Prostate gland (tissue), 2 donors: ENCODE data around the gene ZNF598. TPM values are rescaled to one million over a fixed set of nuclear protein-coding genes. Genes with fewer than 3 reads are reported as not detected.
A peak's percentile ranks its signal among the peaks of the same experiment; 100 is the strongest.

Source experiments
- DNase-seq: peaks from one replicate; pipeline ENCODE4 v3.0.0-alpha.2; 2019; ENCODE audit warnings: low spot score
- H3K27ac ChIP-seq, 2 donors: fragments of 200-600 bp; sonication (generic); 2 replicates each; pipeline ENCODE4 v1.5.1; 2017 to 2019
- H3K27me3 ChIP-seq: fragments of 200-600 bp; sonication (generic); replicated peaks from 2 replicates; pipeline ENCODE4 v1.5.1; 2019; ENCODE audit not compliant: insufficient read depth
- H3K36me3 ChIP-seq, 2 donors: fragments of 200-600 bp; sonication (generic); 1 replicate in 1 of 2; 2 replicates in 1 of 2; pipeline versions ENCODE4 v1.5.1 to v1.8.1; 2017 to 2019
- H3K4me1 ChIP-seq: fragments of 200-600 bp; sonication (generic); replicated peaks from 2 replicates; pipeline ENCODE4 v1.5.1; 2019
- H3K4me3 ChIP-seq, 2 donors: fragments of 200-600 bp; sonication (generic); 2 replicates each; pipeline ENCODE4 v1.5.1; 2017 to 2019
- H3K9me3 ChIP-seq: fragments of 200-600 bp; sonication (generic); 2 replicates; pipeline ENCODE4 v1.5.1; 2017
- POLR2A ChIP-seq: fragments of 450-650 bp; IDR thresholded peaks from one replicate; pipeline ENCODE4 v1.6.1; 2016; ENCODE audit warnings: antibody characterized with exemption, mild to moderate bottlenecking
- POLR2AphosphoS5 ChIP-seq: sonication (generic); formaldehyde crosslinking; IDR thresholded peaks from one replicate; pipeline ENCODE4 v1.6.1; 2017; ENCODE audit warnings: antibody characterized with exemption
- WGBS: methylation state at CpG from one replicate; pipeline ENCODE4 v1.1.5; 2018; 5-methylcytosine and 5-hydroxymethylcytosine counted together
- intact Hi-C: fragments of 100-400 bp; cut with DNase I; formaldehyde crosslinking; loops from one replicate; pipeline ENCODE4 v1.14.2; 2022
- total RNA-seq, 2 donors: library from RNA; depleted of rRNA; stranded (reverse); fragments of >200 nt; gene quantifications; one replicate each; pipeline ENCODE4 v1.1.0, GENCODE V29; 2016
- TF ChIP-seq, protein P1 (sequence below), 4 experiments: fragments of 200-600 bp in 2 of 4; fragments of 450-650 bp in 2 of 4; sonication (generic) in 2 of 4; IDR thresholded peaks; 1 replicate in 3 of 4; 2 replicates in 1 of 4; pipeline ENCODE4 v1.5.1; 2016 to 2019; ENCODE audit warnings: antibody characterized with exemption in 4 of 4, mild to moderate bottlenecking in 2 of 4, moderate library complexity in 2 of 4

ZNF598 gene
- total RNA-seq, 2 donors from 2014 or later = 30.7 to 74.3 TPM

DNA sequence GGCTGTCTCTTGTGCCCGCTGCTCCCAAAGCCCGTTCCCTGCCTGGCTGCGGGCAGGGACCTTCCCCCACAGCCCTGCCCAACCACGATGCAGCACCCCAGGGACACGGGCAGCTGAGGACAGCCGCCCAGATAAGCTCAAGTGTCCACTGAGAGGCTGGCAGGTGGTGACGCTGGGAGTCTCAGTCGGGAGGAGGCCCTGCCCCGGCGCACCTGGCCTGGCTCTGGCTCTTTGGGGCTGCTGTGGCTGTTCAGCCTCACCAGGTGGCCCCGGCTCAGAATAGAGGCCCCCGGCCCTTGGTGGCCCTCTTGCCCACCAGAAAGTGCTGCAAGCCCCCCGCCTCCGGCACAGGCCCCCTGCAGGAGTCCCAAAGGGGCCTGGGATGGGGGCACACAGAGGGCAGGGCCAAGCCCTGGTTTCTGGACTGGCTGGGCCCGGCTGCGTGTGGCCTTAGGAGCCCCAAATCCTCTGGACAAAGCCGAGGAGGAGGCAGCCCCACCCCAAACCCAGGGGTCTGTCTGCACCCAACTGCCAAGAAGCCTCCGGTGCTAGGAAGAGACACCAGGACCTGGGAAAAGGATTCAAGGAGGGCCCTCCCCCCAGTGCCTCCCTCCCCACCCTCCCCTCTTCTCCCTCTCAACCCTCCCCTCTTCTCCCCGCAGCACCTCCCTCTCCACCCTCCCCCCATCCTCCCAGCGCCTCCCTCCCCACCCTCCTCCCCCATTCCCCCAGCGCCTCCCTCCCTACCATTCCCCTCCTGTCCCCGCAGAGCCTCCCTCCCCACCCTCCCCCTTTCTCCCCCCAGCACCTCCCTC lies 32.8 kb upstream of the ZNF598 start:
- Histone ChIP-seq H3K36me3 (no peaks in the 10 kb centered on the region), H3K4me3 (no peak overlapping the region), H3K4me1 (peaks cover 22% of the 10 kb centered on the region), H3K27ac (peak overlapping the region in 1 of 2 donors; percentile 5), H3K9me3 (no peaks in the 10 kb centered on the region), H3K27me3 (no peaks in the 10 kb centered on the region)
- DNase-seq = no peak
- TF ChIP-seq POLR2A (no peak), POLR2AphosphoS5 (no peak)
- TF ChIP-seq, protein P1, sequence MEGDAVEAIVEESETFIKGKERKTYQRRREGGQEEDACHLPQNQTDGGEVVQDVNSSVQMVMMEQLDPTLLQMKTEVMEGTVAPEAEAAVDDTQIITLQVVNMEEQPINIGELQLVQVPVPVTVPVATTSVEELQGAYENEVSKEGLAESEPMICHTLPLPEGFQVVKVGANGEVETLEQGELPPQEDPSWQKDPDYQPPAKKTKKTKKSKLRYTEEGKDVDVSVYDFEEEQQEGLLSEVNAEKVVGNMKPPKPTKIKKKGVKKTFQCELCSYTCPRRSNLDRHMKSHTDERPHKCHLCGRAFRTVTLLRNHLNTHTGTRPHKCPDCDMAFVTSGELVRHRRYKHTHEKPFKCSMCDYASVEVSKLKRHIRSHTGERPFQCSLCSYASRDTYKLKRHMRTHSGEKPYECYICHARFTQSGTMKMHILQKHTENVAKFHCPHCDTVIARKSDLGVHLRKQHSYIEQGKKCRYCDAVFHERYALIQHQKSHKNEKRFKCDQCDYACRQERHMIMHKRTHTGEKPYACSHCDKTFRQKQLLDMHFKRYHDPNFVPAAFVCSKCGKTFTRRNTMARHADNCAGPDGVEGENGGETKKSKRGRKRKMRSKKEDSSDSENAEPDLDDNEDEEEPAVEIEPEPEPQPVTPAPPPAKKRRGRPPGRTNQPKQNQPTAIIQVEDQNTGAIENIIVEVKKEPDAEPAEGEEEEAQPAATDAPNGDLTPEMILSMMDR (IDR thresholded peaks at IDR 0.05) = no peak
- 66% methylated on average over 16 of the region's 22 CpGs for WGBS
- intact Hi-C loops = no loop called here

DNA sequence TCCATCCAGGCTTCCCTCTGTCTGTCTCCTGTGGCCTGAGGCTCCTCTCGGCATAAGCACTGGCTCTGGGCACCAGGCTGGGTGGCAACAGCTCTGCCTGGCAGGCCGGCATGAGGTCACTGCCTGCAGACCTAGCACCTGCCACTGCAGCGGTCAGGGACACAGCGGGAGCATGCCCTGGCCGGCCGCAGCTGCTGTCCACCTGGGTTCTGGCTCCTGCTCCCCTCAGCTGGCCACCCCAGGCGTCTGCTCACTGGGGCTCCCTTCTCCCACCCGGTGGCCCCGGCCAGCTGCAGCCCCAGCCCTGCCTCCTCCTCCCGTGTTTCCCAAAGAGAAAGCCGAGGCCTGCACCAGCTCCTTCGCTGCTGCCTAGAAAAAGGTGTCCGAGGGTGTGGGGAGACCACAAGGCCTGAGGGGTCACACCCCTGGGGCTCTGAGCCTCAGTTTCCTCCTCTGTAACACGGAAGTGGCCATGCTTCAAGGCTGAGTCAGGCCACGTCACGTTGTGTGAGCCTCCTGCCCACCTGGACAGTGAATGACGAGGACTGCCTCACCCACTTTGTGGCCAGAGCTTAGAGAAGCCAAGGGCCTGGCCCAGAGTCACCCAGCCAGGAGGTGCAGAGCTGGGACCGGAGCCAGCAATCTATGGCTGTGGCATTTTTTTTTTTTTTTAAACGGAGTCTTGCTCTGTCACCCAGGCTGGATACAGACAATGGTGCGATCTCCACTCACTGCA lies 31.3 kb upstream of the ZNF598 start:
- 79% methylated on average over 19 of the region's 20 CpGs for WGBS
- H3K36me3 ChIP-seq = no peaks in the 10 kb centered on the region
- TF ChIP-seq, protein P1 (IDR thresholded peaks at IDR 0.05) = no peak
- TF ChIP-seq POLR2AphosphoS5 (no peak), POLR2A (no peak)
- H3K27ac ChIP-seq = peak overlapping the region; percentile 66 to 86
- peaks cover 27% of the 10 kb centered on the region for H3K4me1 ChIP-seq
- no peak overlapping the region for H3K4me3 ChIP-seq
- intact Hi-C loops = no loop called here
- DNase-seq = no peak
- no peaks in the 10 kb centered on the region for H3K9me3 ChIP-seq
- no peaks in the 10 kb centered on the region for H3K27me3 ChIP-seq

DNA sequence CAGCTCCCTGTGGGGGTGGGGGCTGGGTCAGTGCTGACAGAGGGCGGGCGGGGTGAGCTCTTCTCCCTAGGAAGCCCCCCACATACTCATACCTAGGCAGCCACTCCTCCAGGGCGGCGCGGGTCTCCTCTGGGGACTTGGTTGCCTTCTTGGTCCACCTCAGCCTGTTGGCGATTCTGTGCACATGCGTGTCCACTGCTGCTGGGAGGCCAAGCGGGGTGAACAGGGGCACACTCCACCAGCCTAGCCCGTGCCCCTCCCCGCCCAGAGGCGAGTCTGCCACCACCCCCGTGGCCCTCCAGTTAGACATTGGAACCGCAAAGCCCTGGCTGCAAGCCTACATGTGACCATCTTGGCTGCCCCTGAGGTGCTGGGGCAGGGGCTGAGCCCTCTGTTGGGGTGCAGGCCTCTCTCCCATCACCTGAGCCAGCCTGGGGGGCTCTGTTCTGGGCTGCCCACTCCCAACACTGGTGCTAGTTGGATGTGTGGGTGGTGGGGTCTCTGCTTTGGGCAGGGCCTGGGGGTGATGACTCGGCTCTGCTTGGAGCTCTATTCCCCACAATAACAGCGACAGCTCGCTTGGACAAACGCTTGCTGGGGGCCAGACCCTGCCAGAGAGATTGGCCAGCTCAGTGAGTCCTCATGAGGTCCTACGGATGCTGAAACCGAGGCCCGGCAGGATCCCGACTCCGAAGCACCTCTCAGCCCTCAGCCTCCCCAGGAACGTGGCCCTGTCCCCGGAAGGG lies 30.6 kb upstream of the ZNF598 start:
- intact Hi-C loops = no loop called here
- no peaks in the 10 kb centered on the region for H3K9me3 ChIP-seq
- 77% methylated on average over 16 of the region's 24 CpGs for WGBS
- no peak for DNase-seq
- TF ChIP-seq, protein P1 (IDR thresholded peaks at IDR 0.05) = no peak
- TF ChIP-seq POLR2A (no peak), POLR2AphosphoS5 (no peak)
- H3K27ac ChIP-seq = peak overlapping the region; percentile 66 to 86
- H3K27me3 ChIP-seq = no peaks in the 10 kb centered on the region
- peaks cover 35% of the 10 kb centered on the region for H3K4me1 ChIP-seq
- H3K36me3 ChIP-seq = no peaks in the 10 kb centered on the region
- no peak overlapping the region for H3K4me3 ChIP-seq

DNA sequence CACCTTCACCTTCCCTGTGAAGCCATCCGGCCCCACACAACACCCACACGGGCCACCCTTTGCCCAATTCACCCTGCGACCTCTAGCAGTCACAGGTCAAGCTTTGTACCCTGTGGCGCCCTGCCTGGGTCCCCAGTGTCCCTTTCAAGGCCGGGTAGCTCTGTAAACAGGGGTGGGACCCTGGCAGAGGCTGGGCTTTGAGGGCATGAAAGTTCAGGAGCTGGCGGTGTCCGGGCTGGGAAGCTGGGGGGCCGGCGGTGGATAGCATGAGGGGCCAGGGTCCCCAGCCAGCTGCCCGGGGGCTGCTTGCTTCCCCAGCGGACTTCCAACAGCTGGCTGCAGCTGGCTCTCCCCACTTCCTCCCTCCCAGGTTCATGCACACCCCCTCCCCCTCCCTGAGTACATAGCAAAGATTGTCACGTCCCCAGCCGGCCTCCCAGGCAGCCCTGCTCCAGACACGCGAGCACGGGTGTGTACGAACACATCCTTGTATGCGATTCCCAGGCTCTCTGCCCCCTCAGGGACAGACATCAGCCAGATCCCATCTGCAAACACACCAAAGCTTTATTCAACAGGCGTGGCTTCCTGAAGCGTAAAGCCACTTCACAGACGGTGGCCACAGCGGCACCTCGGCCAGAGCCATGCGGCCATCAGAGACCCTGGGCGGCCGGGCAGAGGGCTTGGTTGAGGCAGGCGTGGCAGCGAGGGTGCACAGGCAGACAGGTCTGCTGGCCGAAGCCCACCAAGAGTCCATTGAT lies 29.8 kb upstream of the ZNF598 start:
- peaks cover 41% of the 10 kb centered on the region for H3K4me1 ChIP-seq
- no peak overlapping the region for H3K4me3 ChIP-seq
- peak; percentile 86 for DNase-seq
- 40% methylated on average over 29 of the region's 29 CpGs for WGBS
- intact Hi-C loops = no loop called here
- no peaks in the 10 kb centered on the region for H3K9me3 ChIP-seq
- no peaks in the 10 kb centered on the region for H3K36me3 ChIP-seq
- no peak for TF ChIP-seq POLR2A
- TF ChIP-seq, protein P1 (IDR thresholded peaks at IDR 0.05) = no peak
- peak; percentile 87 for TF ChIP-seq POLR2AphosphoS5
- peak overlapping the region; percentile 66 to 86 for H3K27ac ChIP-seq
- no peaks in the 10 kb centered on the region for H3K27me3 ChIP-seq
